CD4-positive, alpha-beta T cell treated with Interleukin-15 for 1 hour (primary cell): ENCODE results near the gene ZFR.
"Not testable (repeated sequence)": the region's sequence is repeated elsewhere in the genome, so short reads cannot be mapped to it uniquely, and the experiment has no call there.

Experiments
- DNase-seq: peaks from one replicate; pipeline ENCODE4 v3.0.0-alpha.2; 2020

Gene ZFR

GRCh38 chr5:32444431-32445286, at the start of gene ZFR:
Gene ZFR (minus strand): TSS chr5:32444740. CDS start chr5:32444658, 82 bp downstream.
- peak; percentile 96 for DNase-seq

GRCh38 chr5:32490972-32491557, 46.5 kb upstream of the ZFR start:
- DNase-seq = no peak

GRCh38 chr5:32489791-32490562, 45.4 kb upstream of the ZFR start:
- peak; percentile 59 for DNase-seq

GRCh38 chr5:32487424-32487823, 42.9 kb upstream of the ZFR start:
- DNase-seq = no peak

- no peak for DNase-seq
Measured at GRCh38 chr5:32487008-32487407, 42.5 kb upstream of the ZFR start.

- DNase-seq = no peak
Measured at GRCh38 chr5:32482193-32482592, 37.7 kb upstream of the ZFR start.

- no peak for DNase-seq
Measured at GRCh38 chr5:32479096-32479495, 34.6 kb upstream of the ZFR start.

- no peak for DNase-seq
Measured at GRCh38 chr5:32476891-32477290, 32.4 kb upstream of the ZFR start.

GRCh38 chr5:32475334-32476097, 31.0 kb upstream of the ZFR start:
- no peak for DNase-seq

- DNase-seq = no peak
Measured at GRCh38 chr5:32474209-32474854, 29.8 kb upstream of the ZFR start.

- DNase-seq = no peak
Measured at GRCh38 chr5:32473072-32473471, 28.5 kb upstream of the ZFR start.

GRCh38 chr5:32471784-32472183, 27.2 kb upstream of the ZFR start:
- no peak for DNase-seq

GRCh38 chr5:32465076-32465475, 20.5 kb upstream of the ZFR start:
- DNase-seq = no peak

GRCh38 chr5:32462618-32463017, 18.1 kb upstream of the ZFR start:
- no peak for DNase-seq

GRCh38 chr5:32461441-32462120, 17.0 kb upstream of the ZFR start:
- no peak for DNase-seq

- no peak for DNase-seq
Measured at GRCh38 chr5:32460702-32461101, 16.2 kb upstream of the ZFR start.

- no peak for DNase-seq
Measured at GRCh38 chr5:32458880-32459495, 14.4 kb upstream of the ZFR start.

GRCh38 chr5:32455311-32455710, 10.8 kb upstream of the ZFR start:
- no peak for DNase-seq

- no peak for DNase-seq
Measured at GRCh38 chr5:32454821-32455220, 10.3 kb upstream of the ZFR start.

GRCh38 chr5:32453916-32454315, 9.4 kb upstream of the ZFR start:
- DNase-seq = no peak

GRCh38 chr5:32452316-32452715, 7.8 kb upstream of the ZFR start:
- DNase-seq = not testable (repeated sequence)
